HG03520 (cell line): ENCODE results near the gene SNCAIP.
A peak's percentile ranks its signal among the peaks of the same experiment; 100 is the strongest.
"Not testable (repeated sequence)": the region's sequence is repeated elsewhere in the genome, so short reads cannot be mapped to it uniquely, and the experiment has no call there.

ENCODE experiments used
- ATAC-seq: cut with Tn5 transposase; IDR thresholded peaks from one replicate; pipeline ENCODE4 v1.9.1; 2021; ENCODE audit warnings: mild to moderate bottlenecking, moderate library complexity; ENCODE audit not compliant: unreplicated experiment

The SNCAIP gene

DNA sequence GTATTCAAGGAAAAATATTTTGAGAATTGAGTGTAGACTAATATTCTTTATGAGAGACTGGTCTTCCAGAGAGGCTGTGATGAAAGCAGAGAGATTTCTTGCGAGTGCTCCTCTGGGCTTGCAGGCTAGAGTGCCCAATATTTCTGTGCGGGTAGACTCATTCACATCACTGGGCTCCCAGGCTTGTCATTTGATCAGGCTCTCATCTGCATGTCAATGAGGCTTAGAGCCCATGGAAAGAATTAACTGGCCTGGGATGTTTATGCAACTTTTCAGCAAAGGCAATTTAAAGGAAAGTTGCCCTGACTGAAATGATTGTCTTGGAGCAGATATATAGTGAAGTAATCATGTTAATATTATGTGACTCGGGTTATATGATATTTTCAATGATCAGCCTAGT is 42.3 kb downstream of the SNCAIP start:
- no peak for ATAC-seq

- ATAC-seq = no peak
These were observed 43.3 kb downstream of the SNCAIP start for GRCh38 chr5:122355324-122355723.

DNA sequence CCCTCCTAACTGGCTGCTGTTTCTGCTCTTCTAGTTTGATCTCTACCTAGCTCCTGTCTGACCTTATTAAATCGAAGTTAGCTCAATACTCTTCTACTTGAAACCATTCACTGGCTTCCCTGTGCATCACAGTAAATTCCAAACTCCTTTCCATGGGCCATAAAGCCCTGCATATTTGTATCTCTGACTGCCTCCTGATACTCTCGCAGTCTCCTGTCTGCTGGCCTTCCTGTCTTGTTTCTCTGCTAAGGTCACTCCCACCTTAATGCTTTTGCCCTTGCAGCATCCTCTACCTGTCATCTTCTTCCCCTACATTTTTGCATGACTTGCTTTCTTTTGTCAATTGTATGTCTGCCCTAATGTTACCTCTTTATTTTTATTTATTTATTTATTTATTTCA is 44.8 kb downstream of the SNCAIP start:
- no peak for ATAC-seq

GRCh38 chr5:122358372-122358979 is 46.4 kb downstream of the SNCAIP start:
- ATAC-seq = no peak

GRCh38 chr5:122362361-122362760 is 50.3 kb downstream of the SNCAIP start:
- no peak for ATAC-seq

DNA sequence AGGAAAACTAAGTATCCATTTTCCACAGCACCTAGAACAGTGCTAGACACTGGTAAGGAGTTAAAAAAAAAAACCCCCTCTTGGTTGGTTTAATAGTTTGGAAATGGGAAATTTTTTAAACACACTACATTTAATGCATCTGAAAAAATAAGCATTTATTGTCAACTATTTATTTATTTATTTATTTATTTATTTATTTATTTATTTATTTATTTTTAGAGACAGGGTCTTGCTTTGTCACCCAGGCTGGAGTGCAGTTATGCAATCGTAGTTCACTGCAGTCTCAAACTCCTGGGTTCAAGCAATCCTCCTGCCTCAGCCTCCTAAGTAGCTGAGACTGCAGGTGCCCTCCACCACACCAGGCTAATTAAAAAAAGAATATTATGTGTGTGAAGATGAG is 51.6 kb downstream of the SNCAIP start:
- no peak for ATAC-seq

- ATAC-seq = peak; percentile 77
These were observed 54.5 kb downstream of the SNCAIP start for GRCh38 chr5:122366501-122366900.

GRCh38 chr5:122367456-122367855 is 55.4 kb downstream of the SNCAIP start:
- no peak for ATAC-seq

DNA sequence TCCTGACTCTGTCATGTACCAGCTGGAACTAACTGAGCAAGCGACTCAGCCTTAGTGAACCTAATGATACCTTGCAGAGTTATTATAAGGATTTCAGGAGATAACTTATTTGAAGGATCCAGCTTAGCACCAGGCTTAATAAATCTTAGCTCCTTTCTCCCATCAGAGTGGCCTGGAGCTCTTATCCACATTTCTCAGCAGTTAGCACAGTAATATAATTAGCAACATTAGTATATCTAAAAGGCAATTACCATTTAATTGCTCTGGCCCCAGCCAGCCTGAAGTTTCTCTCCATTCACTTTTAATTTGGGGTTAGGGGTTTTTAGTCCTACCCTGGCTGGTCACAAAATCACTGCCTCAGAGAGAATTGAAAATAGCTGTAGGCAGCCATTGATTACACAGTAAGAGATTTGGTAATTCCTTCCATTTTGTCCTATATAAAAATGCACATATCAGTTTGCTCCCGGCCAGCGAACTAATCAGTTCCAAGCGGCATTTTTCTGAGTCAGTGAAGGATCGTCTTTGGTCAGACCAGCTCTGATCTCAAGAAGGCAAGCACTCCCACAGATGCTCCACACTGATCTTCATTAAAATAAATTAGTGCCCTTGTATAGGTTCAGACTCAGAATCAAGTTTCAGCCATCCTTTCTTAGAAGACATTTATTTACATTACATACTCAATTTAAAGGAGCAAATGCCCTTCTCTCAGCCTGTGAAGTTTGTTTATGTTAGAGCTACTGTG is 56.6 kb downstream of the SNCAIP start:
- no peak for ATAC-seq

GRCh38 chr5:122369253-122369815 is 57.3 kb downstream of the SNCAIP start:
- no peak for ATAC-seq

DNA sequence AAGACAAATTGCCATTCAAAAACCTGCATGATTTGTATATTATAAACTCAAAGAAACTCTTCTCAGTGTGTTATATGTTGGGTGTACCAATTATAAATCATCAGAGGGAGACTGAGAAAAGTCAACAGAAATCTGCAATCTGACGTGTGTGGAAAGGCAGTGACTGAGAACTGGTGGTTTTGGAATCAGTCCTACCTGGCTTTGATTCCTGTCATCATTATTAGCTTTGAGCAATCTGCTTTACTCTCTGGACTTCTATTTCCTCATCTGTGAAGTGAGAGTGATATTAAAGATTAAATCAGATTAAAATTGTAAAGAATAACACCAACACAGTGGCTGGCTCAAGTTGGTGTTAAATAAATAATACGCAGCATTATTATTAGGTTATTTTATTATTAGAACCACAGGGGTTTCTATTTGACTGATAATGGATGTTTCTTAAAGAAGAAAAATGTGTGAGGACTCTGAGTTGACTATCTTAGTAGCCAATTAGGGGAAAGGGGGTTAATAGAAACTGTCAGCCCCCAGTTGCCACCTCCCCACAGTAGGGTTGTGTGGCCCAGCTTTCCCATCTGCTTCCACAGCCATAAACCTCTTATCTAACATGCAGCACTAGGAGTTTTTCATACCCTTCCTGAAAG is 59.6 kb downstream of the SNCAIP start:
- no peak for ATAC-seq

GRCh38 chr5:122374110-122374509 is 62.1 kb downstream of the SNCAIP start:
- no peak for ATAC-seq

GRCh38 chr5:122375801-122376200 is 63.8 kb downstream of the SNCAIP start:
- no peak for ATAC-seq

- ATAC-seq = no peak
These were observed 64.2 kb downstream of the SNCAIP start for GRCh38 chr5:122376250-122376649.

DNA sequence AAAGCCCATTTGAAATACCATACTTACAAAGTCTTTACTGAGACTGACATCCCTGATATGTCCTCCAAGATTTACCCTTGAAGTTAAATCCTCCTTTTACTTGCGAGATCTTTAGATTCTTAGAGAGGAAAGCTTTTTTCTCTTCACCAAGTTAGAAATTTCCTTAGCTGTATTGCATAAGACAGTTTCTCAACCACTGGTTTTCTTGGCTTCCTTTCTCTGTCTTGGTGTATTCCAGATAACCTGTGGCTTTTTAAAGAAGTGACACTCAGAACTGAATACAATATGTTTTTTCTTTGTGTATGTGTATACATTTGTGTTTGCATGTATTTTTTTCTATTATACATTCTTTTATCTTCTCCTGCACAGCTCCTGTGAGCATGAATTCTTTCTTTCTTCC is 65.0 kb downstream of the SNCAIP start:
- no peak for ATAC-seq

GRCh38 chr5:122382938-122383337 is 70.9 kb downstream of the SNCAIP start:
- not testable (repeated sequence) for ATAC-seq

GRCh38 chr5:122384739-122385235 is 72.8 kb downstream of the SNCAIP start:
- ATAC-seq = no peak

- ATAC-seq = no peak
These were observed 73.2 kb downstream of the SNCAIP start for GRCh38 chr5:122385286-122385685.

- no peak for ATAC-seq
These were observed 73.8 kb downstream of the SNCAIP start for GRCh38 chr5:122385808-122386207.

DNA sequence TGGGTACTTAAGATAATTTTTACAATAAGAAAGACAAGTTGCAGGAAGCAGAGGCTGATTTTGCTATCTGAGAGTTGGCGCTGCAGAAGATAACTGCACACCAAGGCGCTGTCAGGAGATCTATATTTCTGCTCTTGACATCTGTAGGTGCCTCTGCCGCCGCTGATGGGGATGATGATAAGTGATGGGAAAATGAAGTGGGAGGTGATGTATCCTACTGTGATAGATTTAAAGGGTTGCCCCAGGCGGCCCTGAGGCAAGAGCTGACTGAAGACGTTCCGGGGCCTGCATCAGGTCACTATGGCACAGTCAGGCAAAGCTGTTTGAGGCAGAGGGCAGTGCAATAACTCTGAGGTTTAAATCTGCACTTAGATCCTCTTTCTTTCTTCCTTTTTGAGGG is 78.1 kb downstream of the SNCAIP start:
- no peak for ATAC-seq

DNA sequence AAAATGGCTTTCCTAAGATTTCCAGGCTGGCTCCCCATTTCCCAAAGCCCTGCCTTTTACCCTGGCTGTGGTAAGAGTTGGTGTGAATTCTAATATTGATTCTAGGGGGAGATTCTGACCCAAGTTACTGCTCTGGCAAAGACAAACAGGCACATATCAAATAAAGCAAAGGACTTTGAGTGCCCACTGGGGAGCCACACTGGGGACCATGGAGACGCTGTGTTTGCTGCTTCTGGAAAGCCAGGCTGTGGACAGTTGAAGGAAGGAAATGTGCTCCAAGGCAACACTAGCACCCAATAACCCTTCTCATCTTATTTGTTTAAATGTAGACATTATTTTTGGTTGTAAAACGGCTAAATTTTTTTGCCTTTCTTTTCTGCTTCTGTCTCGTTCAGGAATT is 78.7 kb downstream of the SNCAIP start:
- ATAC-seq = no peak

DNA sequence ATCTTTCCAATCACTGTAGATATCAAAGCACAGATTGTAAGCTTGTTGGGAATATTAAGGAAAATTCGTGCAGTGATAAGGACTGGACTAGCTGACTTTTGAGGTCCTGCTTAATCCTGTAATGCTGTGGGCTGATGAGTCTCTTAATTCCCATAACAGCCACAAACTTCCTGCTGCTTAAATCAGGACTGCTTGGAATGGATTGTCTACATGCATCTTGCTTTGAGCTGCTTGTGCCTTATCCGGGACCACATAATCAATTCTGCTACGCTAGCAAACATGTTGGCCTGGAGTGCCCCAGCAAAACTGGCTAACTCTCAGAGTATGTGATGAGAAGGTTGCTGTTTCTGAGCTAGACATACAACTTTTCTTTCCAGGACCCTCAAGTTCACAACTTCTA is 79.6 kb downstream of the SNCAIP start:
- no peak for ATAC-seq
